ENCODE measurements around the gene L1TD1.

- TF ChIP-seq EZH2 (conservative IDR thresholded peaks at IDR 0.05; ENCODE audit: low read depth, low read length) (no peak), RXRA (CRISPR knock-in tag; IDR thresholded peaks at IDR 0.05) (no peak), POLR2A (IDR thresholded peaks at IDR 0.05; ENCODE audit: insufficient read depth in 1 of 2, low read depth in 2 of 2, low read length in 2 of 2) (no peak), SP2 (CRISPR knock-in tag; IDR thresholded peaks at IDR 0.05) (no peak), USF2 (IDR thresholded peaks at IDR 0.05; ENCODE audit: low read depth, low read length) (no peak), USF2 (CRISPR knock-in tag; IDR thresholded peaks at IDR 0.05; ENCODE audit: borderline replicate concordance) (no peak), ZNF121 (CRISPR knock-in tag; IDR thresholded peaks at IDR 0.05) (no peak), ZNF318 (CRISPR knock-in tag; IDR thresholded peaks at IDR 0.05) (no peak)
Observed at GRCh38 chr1:62208087-62208486, 13.4 kb downstream of the L1TD1 start.
